Astrocyte (in vitro differentiated cells and primary cell): Measurements from ENCODE around the gene ZBTB7A. TPM values are rescaled to one million over a fixed set of nuclear protein-coding genes. Genes with fewer than 3 reads are reported as not detected.
"Not testable (repeated sequence)": the region's sequence is repeated elsewhere in the genome, so short reads cannot be mapped to it uniquely, and the experiment has no call there.

Source experiments
- DNase-seq: peaks from one replicate; pipeline ENCODE4 v3.0.0-alpha.2; 2010; ENCODE audit warnings: low read depth
- FAIRE-seq: peaks from 2 replicates; lab custom pipeline; 2011; peaks lifted over from hg19 to GRCh38; lab: Jason Lieb, UNC
- H2AFZ ChIP-seq: 2 replicates; pipeline ENCODE4 v1.6.0; 2012; ENCODE audit warnings: low read depth, low read length, inconsistent platforms
- H3K27ac ChIP-seq: 2 replicates; pipeline ENCODE4 v1.5.1; 2011; ENCODE audit warnings: low read depth, low read length, inconsistent platforms
- H3K27me3 ChIP-seq: 2 replicates; pipeline ENCODE4 v1.6.0; 2011; ENCODE audit warnings: low read length, inconsistent platforms; ENCODE audit not compliant: insufficient read depth
- H3K36me3 ChIP-seq: 2 replicates; pipeline ENCODE4 v1.5.1; 2011; ENCODE audit warnings: low read length, inconsistent platforms; ENCODE audit not compliant: insufficient read depth
- H3K4me1 ChIP-seq: 2 replicates; pipeline ENCODE4 v1.5.1; 2011; ENCODE audit warnings: low read length, inconsistent platforms; ENCODE audit not compliant: insufficient read depth
- H3K4me2 ChIP-seq: 2 replicates; pipeline ENCODE4 v1.6.0; 2012; ENCODE audit warnings: low read length, inconsistent platforms
- H3K4me3 ChIP-seq: 2 replicates; pipeline ENCODE4 v1.5.1; 2011; ENCODE audit warnings: low read depth, mild to moderate bottlenecking, low read length, inconsistent platforms; ENCODE audit not compliant: insufficient read depth
- H3K79me2 ChIP-seq: 2 replicates; pipeline ENCODE4 v1.6.0; 2012; ENCODE audit warnings: mild to moderate bottlenecking, low read length, inconsistent platforms; ENCODE audit not compliant: insufficient read depth
- H3K9ac ChIP-seq: 2 replicates; pipeline ENCODE4 v1.6.0; 2012; ENCODE audit warnings: mild to moderate bottlenecking, low read length, inconsistent platforms
- H3K9me3 ChIP-seq: 2 replicates; pipeline ENCODE4 v1.5.1; 2012; ENCODE audit warnings: low read depth, mild to moderate bottlenecking, low read length, inconsistent platforms; ENCODE audit not compliant: insufficient read depth
- H4K20me1 ChIP-seq: 2 replicates; pipeline ENCODE4 v1.6.0; 2012; ENCODE audit warnings: low read length, inconsistent platforms; ENCODE audit not compliant: insufficient read depth
- H3K27ac Mint-ChIP-seq: one replicate; pipeline ENCODE4 v1.8.0; 2021; ENCODE audit warnings: mild to moderate bottlenecking, mixed read lengths; ENCODE audit not compliant: unreplicated experiment
- H3K27me3 Mint-ChIP-seq: one replicate; pipeline ENCODE4 v1.8.0; 2021; ENCODE audit warnings: low read depth, mixed read lengths; ENCODE audit not compliant: unreplicated experiment
- H3K36me3 Mint-ChIP-seq: one replicate; pipeline ENCODE4 v1.8.0; 2021; ENCODE audit warnings: low read depth, mixed read lengths; ENCODE audit not compliant: unreplicated experiment
- H3K4me1 Mint-ChIP-seq: one replicate; pipeline ENCODE4 v1.8.0; 2021; ENCODE audit warnings: low read depth, mixed read lengths; ENCODE audit not compliant: unreplicated experiment
- H3K4me3 Mint-ChIP-seq: one replicate; pipeline ENCODE4 v1.8.0; 2021; ENCODE audit warnings: mild to moderate bottlenecking, moderate library complexity, mixed read lengths; ENCODE audit not compliant: unreplicated experiment
- H3K9me3 Mint-ChIP-seq: one replicate; pipeline ENCODE4 v1.8.0; 2021; ENCODE audit warnings: mild to moderate bottlenecking, mixed read lengths; ENCODE audit not compliant: unreplicated experiment
- EZH2 ChIP-seq: IDR thresholded peaks from 2 replicates; pipeline ENCODE4 v1.6.1; 2012; ENCODE audit warnings: mild to moderate bottlenecking, low read length, inconsistent platforms; ENCODE audit not compliant: insufficient read depth
- total RNA-seq: library from RNA; stranded (reverse); gene quantifications from 2 replicates; pipeline ENCODE4 v1.2.1, GENCODE V29; 2021
- TF ChIP-seq, protein P1 (sequence below): IDR thresholded peaks from 2 replicates; pipeline ENCODE4 v1.5.1; 2011; ENCODE audit warnings: low read depth, mild to moderate bottlenecking, inconsistent platforms, low read length, moderate library complexity; ENCODE audit not compliant: insufficient read depth

ZBTB7A gene
- total RNA-seq, 1 donor from 2014 or later, result 24.3 TPM

DNA sequence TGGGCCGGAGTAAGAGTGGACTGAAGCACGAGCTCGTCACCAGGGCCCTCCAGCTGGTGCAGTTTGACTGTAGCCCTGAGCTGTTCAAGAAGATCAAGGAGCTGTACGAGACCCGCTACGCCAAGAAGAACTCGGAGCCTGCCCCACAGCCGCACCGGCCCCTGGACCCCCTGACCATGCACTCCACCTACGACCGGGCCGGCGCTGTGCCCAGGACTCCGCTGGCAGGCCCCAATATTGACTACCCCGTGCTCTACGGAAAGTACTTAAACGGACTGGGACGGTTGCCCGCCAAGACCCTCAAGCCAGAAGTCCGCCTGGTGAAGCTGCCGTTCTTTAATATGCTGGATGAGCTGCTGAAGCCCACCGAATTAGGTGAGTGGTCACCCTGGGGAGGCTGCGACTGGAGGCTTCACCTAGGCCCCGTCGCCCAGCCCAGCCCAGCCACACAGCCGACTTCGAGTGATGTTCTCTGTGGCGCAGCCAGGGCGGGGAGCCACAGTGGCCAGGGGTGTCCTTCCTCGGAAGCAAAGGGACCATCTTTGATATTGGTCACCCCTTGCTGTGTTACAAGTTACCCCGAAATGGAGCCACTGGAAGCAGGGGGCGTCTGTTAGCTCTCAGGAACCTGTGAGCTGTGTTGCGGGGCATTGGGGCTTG is 53.6 kb downstream of the ZBTB7A start:
- no peak for DNase-seq
- peak overlapping the region; percentile 66 for H3K27ac Mint-ChIP-seq

DNA sequence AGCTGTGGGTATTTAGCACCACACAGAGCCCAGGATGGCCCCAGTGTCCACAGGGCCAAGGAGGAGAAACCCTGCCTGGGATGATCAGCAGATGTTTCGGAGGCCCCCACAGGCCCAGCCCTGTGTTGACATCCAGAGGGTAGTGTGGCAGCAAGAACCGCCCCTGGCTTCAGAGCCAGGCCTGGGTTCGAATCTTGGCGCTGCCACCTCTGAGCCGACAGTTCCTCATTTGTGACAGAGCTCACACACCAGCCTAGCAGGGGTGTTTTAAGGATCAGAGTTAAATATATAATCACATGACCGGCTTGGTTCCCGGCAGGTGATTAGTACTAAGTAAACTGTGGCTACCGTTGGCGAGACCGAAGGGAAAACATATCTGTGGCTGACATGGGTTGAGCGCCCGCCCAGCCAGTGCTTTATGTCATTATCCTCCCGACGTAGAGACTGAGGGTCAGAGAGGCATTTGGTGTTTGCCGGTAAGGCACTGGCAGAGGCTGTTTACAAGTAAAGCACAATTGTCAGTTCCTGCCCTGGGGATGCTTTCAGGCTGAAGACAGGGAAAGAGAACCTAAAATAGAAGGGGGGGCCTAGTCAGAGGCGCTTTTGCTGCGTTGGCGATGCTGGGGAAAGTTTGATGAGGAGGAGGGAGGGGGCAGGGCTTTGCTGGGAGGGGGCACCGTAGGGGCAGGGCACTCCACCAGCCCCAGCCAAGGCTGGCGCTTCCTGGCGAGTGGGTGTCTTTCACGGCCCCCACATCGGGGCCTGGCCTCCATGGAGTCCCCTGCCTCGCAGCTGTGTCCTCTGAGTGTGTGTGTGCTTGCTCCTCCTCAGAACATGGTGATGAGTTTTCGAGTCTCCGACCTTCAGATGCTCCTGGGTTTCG is 54.4 kb downstream of the ZBTB7A start:
- Mint-ChIP-seq H3K27ac (no peak overlapping the region), H3K4me3 (no peak overlapping the region), H3K9me3 (no peaks in the 10 kb centered on the region), H3K27me3 (no peaks in the 10 kb centered on the region), H3K36me3 (peaks cover 1% of the 10 kb centered on the region), H3K4me1 (peaks cover 10% of the 10 kb centered on the region)
- Histone ChIP-seq H3K9me3 (no peaks in the 10 kb centered on the region), H3K4me2 (no peak overlapping the region), H3K27me3 (no peaks in the 10 kb centered on the region), H4K20me1 (peaks cover 84% of the 10 kb centered on the region), H3K36me3 (no peaks in the 10 kb centered on the region), H3K27ac (no peak overlapping the region), H3K4me3 (no peak overlapping the region), H3K9ac (no peak overlapping the region), H3K79me2 (peaks cover 93% of the 10 kb centered on the region), H3K4me1 (peaks cover 11% of the 10 kb centered on the region), H2AFZ (no peak overlapping the region)
- TF ChIP-seq, protein P1, sequence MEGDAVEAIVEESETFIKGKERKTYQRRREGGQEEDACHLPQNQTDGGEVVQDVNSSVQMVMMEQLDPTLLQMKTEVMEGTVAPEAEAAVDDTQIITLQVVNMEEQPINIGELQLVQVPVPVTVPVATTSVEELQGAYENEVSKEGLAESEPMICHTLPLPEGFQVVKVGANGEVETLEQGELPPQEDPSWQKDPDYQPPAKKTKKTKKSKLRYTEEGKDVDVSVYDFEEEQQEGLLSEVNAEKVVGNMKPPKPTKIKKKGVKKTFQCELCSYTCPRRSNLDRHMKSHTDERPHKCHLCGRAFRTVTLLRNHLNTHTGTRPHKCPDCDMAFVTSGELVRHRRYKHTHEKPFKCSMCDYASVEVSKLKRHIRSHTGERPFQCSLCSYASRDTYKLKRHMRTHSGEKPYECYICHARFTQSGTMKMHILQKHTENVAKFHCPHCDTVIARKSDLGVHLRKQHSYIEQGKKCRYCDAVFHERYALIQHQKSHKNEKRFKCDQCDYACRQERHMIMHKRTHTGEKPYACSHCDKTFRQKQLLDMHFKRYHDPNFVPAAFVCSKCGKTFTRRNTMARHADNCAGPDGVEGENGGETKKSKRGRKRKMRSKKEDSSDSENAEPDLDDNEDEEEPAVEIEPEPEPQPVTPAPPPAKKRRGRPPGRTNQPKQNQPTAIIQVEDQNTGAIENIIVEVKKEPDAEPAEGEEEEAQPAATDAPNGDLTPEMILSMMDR, result no peak
- no peak for TF ChIP-seq EZH2
- DNase-seq (no peak), FAIRE-seq (no peak)

More for the DNA sequence above, 53.6 kb downstream of the ZBTB7A start:
- H3K9me3 ChIP-seq, result no peaks in the 10 kb centered on the region
- no peak overlapping the region for H3K4me3 Mint-ChIP-seq
- no peak overlapping the region for H3K9ac ChIP-seq
- H3K4me2 ChIP-seq, result no peak overlapping the region
- FAIRE-seq, result no peak
- H4K20me1 ChIP-seq, result peaks cover 90% of the 10 kb centered on the region
- H3K4me3 ChIP-seq, result no peak overlapping the region
- no peak overlapping the region for H2AFZ ChIP-seq
- H3K36me3 ChIP-seq, result no peaks in the 10 kb centered on the region
- H3K27me3 ChIP-seq, result no peaks in the 10 kb centered on the region
- H3K9me3 Mint-ChIP-seq, result no peaks in the 10 kb centered on the region
- H3K27ac ChIP-seq, result no peak overlapping the region
- peaks cover 9% of the 10 kb centered on the region for H3K4me1 ChIP-seq
- H3K4me1 Mint-ChIP-seq, result peaks cover 10% of the 10 kb centered on the region
- H3K79me2 ChIP-seq, result peaks cover 88% of the 10 kb centered on the region
- TF ChIP-seq, protein P1, result no peak
- no peak for TF ChIP-seq EZH2
- H3K36me3 Mint-ChIP-seq, result peaks cover 1% of the 10 kb centered on the region
- no peaks in the 10 kb centered on the region for H3K27me3 Mint-ChIP-seq

DNA sequence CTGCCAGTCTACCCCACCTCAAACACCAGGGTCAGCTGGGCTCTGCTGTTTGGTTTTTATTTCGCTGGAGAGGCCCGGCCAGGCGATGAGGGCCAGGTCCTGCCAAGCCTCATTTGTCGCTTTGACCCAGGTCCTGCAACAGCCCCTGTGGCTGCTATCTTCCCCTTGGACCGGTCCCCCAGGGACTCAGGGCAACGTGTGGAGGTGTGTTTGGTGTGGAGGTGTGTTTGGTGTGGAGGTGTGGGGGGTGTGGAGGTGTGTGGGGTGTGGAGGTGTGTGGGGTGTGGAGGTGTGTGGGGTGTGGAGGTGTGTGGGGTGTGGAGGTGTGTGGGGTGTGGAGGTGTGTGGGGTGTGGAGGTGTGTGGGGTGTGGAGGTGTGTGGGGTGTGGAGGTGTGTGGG is 55.3 kb downstream of the ZBTB7A start:
- peaks cover 10% of the 10 kb centered on the region for H3K4me1 Mint-ChIP-seq
- not testable (repeated sequence) for H3K36me3 Mint-ChIP-seq, H3K9me3 ChIP-seq, H3K36me3 ChIP-seq, FAIRE-seq, H3K27me3 Mint-ChIP-seq, H3K27me3 ChIP-seq, H3K27ac ChIP-seq, H2AFZ ChIP-seq, H3K4me2 ChIP-seq, DNase-seq, H3K27ac Mint-ChIP-seq, H3K4me3 ChIP-seq, H3K9ac ChIP-seq, H3K4me3 Mint-ChIP-seq, H3K9me3 Mint-ChIP-seq
- peaks cover 13% of the 10 kb centered on the region for H3K4me1 ChIP-seq
- peaks cover 75% of the 10 kb centered on the region for H4K20me1 ChIP-seq
- H3K79me2 ChIP-seq, result peaks cover 84% of the 10 kb centered on the region
